ENCODE results near the gene DIP2C.

GRCh38 chr10:369221-369683 is 320.2 kb downstream of the DIP2C start:
- TF ChIP-seq FOXK2 (IDR thresholded peaks at IDR 0.05): no peak
- TF ChIP-seq TARDBP (IDR thresholded peaks at IDR 0.05): no peak
- TF ChIP-seq SUZ12 (IDR thresholded peaks at IDR 0.05): no peak
- no peak for TF ChIP-seq BHLHE40 (IDR thresholded peaks at IDR 0.05; ENCODE audit: borderline replicate concordance)
- TF ChIP-seq CTBP1 (IDR thresholded peaks at IDR 0.05; ENCODE audit: borderline replicate concordance): no peak
- TF ChIP-seq ZNF384 (IDR thresholded peaks at IDR 0.05): no peak
- no peak for TF ChIP-seq SP1 (IDR thresholded peaks at IDR 0.05)
- TF ChIP-seq FOXM1 (IDR thresholded peaks at IDR 0.05; ENCODE audit: borderline replicate concordance): no peak
- no peak for TF ChIP-seq LEF1 (IDR thresholded peaks at IDR 0.05; ENCODE audit: borderline replicate concordance)
- no peak for TF ChIP-seq PKNOX1 (IDR thresholded peaks at IDR 0.05)
- no peak for TF ChIP-seq NFRKB (IDR thresholded peaks at IDR 0.05)

Measured in HEK293T (cell line).